ENCODE results near the gene DECR2. TPM values are rescaled to one million over a fixed set of nuclear protein-coding genes. Genes with fewer than 3 reads are reported as not detected.

DECR2 gene
- total and polyA plus RNA-seq, 2 of the 4 experiments (the other 2 are of a cell fraction), result 3.9 to 26.7 TPM

DNA sequence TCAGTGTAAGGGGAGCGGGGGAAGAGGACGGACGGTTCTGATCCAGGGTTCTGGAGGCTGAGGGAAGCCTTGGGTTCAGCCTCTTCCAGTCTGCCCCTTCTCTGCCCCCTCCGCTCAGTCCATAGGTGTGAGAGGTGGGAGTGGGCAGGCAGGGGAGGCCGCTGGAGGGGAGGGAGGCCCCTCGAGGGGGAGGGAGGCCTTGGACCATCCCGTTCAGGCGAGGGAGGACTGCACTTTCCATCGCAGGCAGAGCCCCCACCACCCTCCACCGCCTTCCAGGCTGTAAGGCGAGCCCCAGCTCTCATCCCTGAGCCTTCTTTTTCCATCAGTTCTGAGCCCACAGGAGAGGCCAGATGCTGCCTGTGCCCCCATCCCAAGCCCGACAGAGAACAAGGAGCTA lies 44.9 kb upstream of the DECR2 start:
- CTCF ChIA-PET, result no interaction called here
- Histone ChIP-seq H3K27ac (ENCODE audit: insufficient read depth, low read length) (no peak overlapping the region), H3K18ac (ENCODE audit: low read depth, low read length) (no peak overlapping the region), H3K27me3 (ENCODE audit: control insufficient read depth, insufficient read depth, low read length) (no peaks in the 10 kb centered on the region), H3K56ac (ENCODE audit: extremely low read depth, insufficient read depth, low read length) (no peak overlapping the region), H4K91ac (ENCODE audit: insufficient read depth, low read depth, low read length) (no peak overlapping the region), H3K14ac (replicated peaks; ENCODE audit: low read depth, low read length) (no peak overlapping the region), H3K4me3 (ENCODE audit: insufficient read depth, low read depth, low read length) (no peak overlapping the region), H2BK20ac (ENCODE audit: low read depth, low read length) (no peak overlapping the region), H3K4ac (ENCODE audit: low read depth, low read length) (no peak overlapping the region), H4K5ac (ENCODE audit: low read depth, low read length) (no peak overlapping the region), H2AK9ac (replicated peaks; ENCODE audit: low read depth, low read length, poor library complexity) (peak overlapping the region; percentile 50), H2AFZ (replicated peaks; ENCODE audit: low read length, poor library complexity) (no peak overlapping the region), H3K79me1 (ENCODE audit: low read depth in 1 of 2, low read length in 2 of 2) (peaks cover 1 to 2% of the 10 kb centered on the region in 2 experiments; a peak in 2 of 4 replicates), H3K23ac (ENCODE audit: low read depth, low read length) (no peak overlapping the region), H3K9me1 (ENCODE audit: insufficient read depth, low read length) (0 out of 2 replicates have a peak, but pooled peaks cover 3% of the 10 kb centered on the region), H2BK120ac (ENCODE audit: low read depth, low read length) (no peak overlapping the region), H3K9me3 (ENCODE audit: control insufficient read depth, insufficient read depth, low read length) (no peaks in the 10 kb centered on the region), H3K9ac (ENCODE audit: low read depth, low read length) (no peak overlapping the region), H4K20me1 (ENCODE audit: insufficient read depth, low read length) (no peaks in the 10 kb centered on the region), H3K36me3 (ENCODE audit: control insufficient read depth, insufficient read depth, low read length) (no peaks in the 10 kb centered on the region), H3K4me1 (ENCODE audit: control insufficient read depth, insufficient read depth, low read length) (peaks cover 3% of the 10 kb centered on the region; the same call in 1 of the 2 replicates), H2BK5ac (ENCODE audit: low read depth, low read length, poor library complexity, severe bottlenecking) (no peak overlapping the region), H2AK5ac (ENCODE audit: low read depth, low read length) (no peak overlapping the region), H3K4me2 (ENCODE audit: low read depth, low read length) (no peak overlapping the region), H2BK15ac (ENCODE audit: low read depth, low read length) (no peak overlapping the region), H4K8ac (ENCODE audit: low read depth in 2 of 2, low read length in 2 of 2) (no peak overlapping the region)
- TF ChIP-seq MXI1 (IDR thresholded peaks at IDR 0.05; ENCODE audit: borderline replicate concordance, low read depth, low read length) (no peak), RCOR1 (IDR thresholded peaks at IDR 0.05; ENCODE audit: insufficient replicate concordance, low read length) (no peak), BHLHE40 (IDR thresholded peaks at IDR 0.05; ENCODE audit: low read depth, low read length) (no peak), FOS (IDR thresholded peaks at IDR 0.05; ENCODE audit: low read depth, low read length) (no peak), CEBPB (IDR thresholded peaks at IDR 0.05; ENCODE audit: low read depth, low read length) (no peak), RFX5 (IDR thresholded peaks at IDR 0.05; ENCODE audit: low read depth, low read length) (no peak), CHD1 (IDR thresholded peaks at IDR 0.05; ENCODE audit: low read depth, low read length) (no peak), SMC3 (IDR thresholded peaks at IDR 0.05; ENCODE audit: low read depth, low read length) (no peak), MAZ (IDR thresholded peaks at IDR 0.05; ENCODE audit: borderline replicate concordance, low read depth, low read length) (no peak), MAFK (IDR thresholded peaks at IDR 0.05; ENCODE audit: low read depth, low read length) (no peak), RAD21 (IDR thresholded peaks at IDR 0.05; ENCODE audit: low read length) (no peak), POLR2A (IDR thresholded peaks at IDR 0.05; ENCODE audit: low read depth, low read length) (no peak), NFE2L2 (IDR thresholded peaks at IDR 0.05; ENCODE audit: low read depth, low read length) (no peak)
- TF ChIP-seq, protein P1, sequence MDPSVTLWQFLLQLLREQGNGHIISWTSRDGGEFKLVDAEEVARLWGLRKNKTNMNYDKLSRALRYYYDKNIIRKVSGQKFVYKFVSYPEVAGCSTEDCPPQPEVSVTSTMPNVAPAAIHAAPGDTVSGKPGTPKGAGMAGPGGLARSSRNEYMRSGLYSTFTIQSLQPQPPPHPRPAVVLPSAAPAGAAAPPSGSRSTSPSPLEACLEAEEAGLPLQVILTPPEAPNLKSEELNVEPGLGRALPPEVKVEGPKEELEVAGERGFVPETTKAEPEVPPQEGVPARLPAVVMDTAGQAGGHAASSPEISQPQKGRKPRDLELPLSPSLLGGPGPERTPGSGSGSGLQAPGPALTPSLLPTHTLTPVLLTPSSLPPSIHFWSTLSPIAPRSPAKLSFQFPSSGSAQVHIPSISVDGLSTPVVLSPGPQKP (IDR thresholded peaks at IDR 0.05; ENCODE audit: borderline replicate concordance, low read depth, low read length), result no peak
- TF ChIP-seq, protein P2, sequence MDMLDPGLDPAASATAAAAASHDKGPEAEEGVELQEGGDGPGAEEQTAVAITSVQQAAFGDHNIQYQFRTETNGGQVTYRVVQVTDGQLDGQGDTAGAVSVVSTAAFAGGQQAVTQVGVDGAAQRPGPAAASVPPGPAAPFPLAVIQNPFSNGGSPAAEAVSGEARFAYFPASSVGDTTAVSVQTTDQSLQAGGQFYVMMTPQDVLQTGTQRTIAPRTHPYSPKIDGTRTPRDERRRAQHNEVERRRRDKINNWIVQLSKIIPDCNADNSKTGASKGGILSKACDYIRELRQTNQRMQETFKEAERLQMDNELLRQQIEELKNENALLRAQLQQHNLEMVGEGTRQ (IDR thresholded peaks at IDR 0.05; ENCODE audit: low read depth, low read length), result no peak
- POLR2A ChIA-PET (ENCODE audit: unreplicated experiment), result no interaction called here
- WGBS, 2 experiments (ENCODE audit: extremely low coverage in 2 of 2, insufficient read length in 1 of 2), result no CpG with 5 or more reads among the region's 12 CpGs
- dilution Hi-C loops (cut with HindIII; ENCODE audit: low sequenced_read_pairs, unreplicated experiment) (no loop called here), in situ Hi-C loops (cut with MboI; ENCODE audit: low sequenced_read_pairs) (no loop called here), intact Hi-C loops (cut with micrococcal nuclease) (no loop called here)
- BruUV-seq (replicated peaks), result no TSS peak
- ATAC-seq (ENCODE audit: low read depth) (no peak), DNase-seq (no peak)

Data from IMR-90 (cell line).